OCI-M2 (cell line): ENCODE data around the gene ACAA1.
"Not testable (repeated sequence)": the region's sequence is repeated elsewhere in the genome, so short reads cannot be mapped to it uniquely, and the experiment has no call there.

Source experiments
- DNase-seq: peaks from one replicate; lab custom pipeline; 2025; ENCODE audit not compliant: unreplicated experiment; lab: John Stamatoyannopoulos, UW

Gene ACAA1

GRCh38 chr3:38107911-38108648, 28.8 kb downstream of the ACAA1 start:
- no peak for DNase-seq

GRCh38 chr3:38105525-38105924, 31.4 kb downstream of the ACAA1 start:
- no peak for DNase-seq

GRCh38 chr3:38102444-38102814, 34.5 kb downstream of the ACAA1 start:
- no peak for DNase-seq

- no peak for DNase-seq
Observed at GRCh38 chr3:38101811-38102443, 35.0 kb downstream of the ACAA1 start.

GRCh38 chr3:38100498-38100897, 36.4 kb downstream of the ACAA1 start:
- no peak for DNase-seq

- DNase-seq = no peak
Observed at GRCh38 chr3:38099518-38099917, 37.4 kb downstream of the ACAA1 start.

- DNase-seq = no peak
Observed at GRCh38 chr3:38098376-38098723, 38.6 kb downstream of the ACAA1 start.

GRCh38 chr3:38097446-38098375, 39.2 kb downstream of the ACAA1 start:
- no peak for DNase-seq

- DNase-seq = no peak
Observed at GRCh38 chr3:38095669-38096483, 41.1 kb downstream of the ACAA1 start.

- DNase-seq = no peak
Observed at GRCh38 chr3:38094999-38095398, 41.9 kb downstream of the ACAA1 start.

GRCh38 chr3:38090453-38090852, 46.5 kb downstream of the ACAA1 start:
- no peak for DNase-seq

- no peak for DNase-seq
Observed at GRCh38 chr3:38089163-38089562, 47.8 kb downstream of the ACAA1 start.

GRCh38 chr3:38088126-38089078, 48.5 kb downstream of the ACAA1 start:
- no peak for DNase-seq

GRCh38 chr3:38087278-38087677, 49.6 kb downstream of the ACAA1 start:
- not testable (repeated sequence) for DNase-seq

GRCh38 chr3:38086496-38086895, 50.4 kb downstream of the ACAA1 start:
- no peak for DNase-seq

GRCh38 chr3:38085943-38086324, 51.0 kb downstream of the ACAA1 start:
- no peak for DNase-seq

- DNase-seq = no peak
Observed at GRCh38 chr3:38085311-38085942, 51.5 kb downstream of the ACAA1 start.

GRCh38 chr3:38084334-38085310, 52.3 kb downstream of the ACAA1 start:
- DNase-seq = no peak
